GM23338 (cell line): ENCODE results near the gene TNFRSF4. TPM values are rescaled to one million over a fixed set of nuclear protein-coding genes. Genes with fewer than 3 reads are reported as not detected.

Experiments
- ATAC-seq: fragments of 200-7000 bp; cut with Tn5 transposase; 3 replicates; pipeline ENCODE4 v1.9.1; 2020
- DNase-seq: peaks from one replicate; pipeline ENCODE4 v3.0.0-alpha.2; 2015; ENCODE audit warnings: low spot score
- H2AFZ ChIP-seq: fragments of 200-600 bp; sonication (generic); 2 replicates; pipeline ENCODE4 v1.8.0; 2016; ENCODE audit warnings: antibody characterized with exemption, mild to moderate bottlenecking, moderate library complexity
- H3F3A ChIP-seq: fragments of 200-600 bp; sonication (generic); replicated peaks from 2 replicates; pipeline ENCODE4 v1.8.0; 2017; ENCODE audit warnings: antibody characterized with exemption, mixed run types, low read depth
- H3K27ac ChIP-seq: fragments of 200-600 bp; sonication (generic); 2 replicates; pipeline ENCODE4 v1.6.1; 2016; ENCODE audit warnings: low read depth
- H3K27me3 ChIP-seq: fragments of 200-600 bp; sonication (generic); 2 replicates; pipeline ENCODE4 v1.8.0; 2016; ENCODE audit warnings: mild to moderate bottlenecking, mixed run types, moderate library complexity; ENCODE audit not compliant: insufficient read depth
- H3K36me3 ChIP-seq: fragments of 200-600 bp; sonication (generic); 2 replicates; pipeline ENCODE4 v1.8.0; 2016; ENCODE audit warnings: mild to moderate bottlenecking; ENCODE audit not compliant: insufficient read depth
- H3K4me1 ChIP-seq: fragments of 200-600 bp; sonication (generic); 2 replicates; pipeline ENCODE4 v1.8.0; 2016; ENCODE audit warnings: mild to moderate bottlenecking, moderate library complexity; ENCODE audit not compliant: insufficient read depth
- H3K4me2 ChIP-seq: fragments of 200-600 bp; sonication (generic); 2 replicates; pipeline ENCODE4 v1.7.1; 2017; ENCODE audit warnings: mixed run types
- H3K4me3 ChIP-seq: fragments of 200-600 bp; sonication (generic); 2 replicates; pipeline ENCODE4 v1.6.1; 2016; ENCODE audit warnings: mixed run types
- H3K79me2 ChIP-seq: fragments of 200-600 bp; sonication (generic); replicated peaks from 2 replicates; pipeline ENCODE4 v1.8.0; 2017; ENCODE audit warnings: mild to moderate bottlenecking; ENCODE audit not compliant: insufficient read depth
- H3K9me2 ChIP-seq: fragments of 200-600 bp; sonication (generic); 2 replicates; pipeline ENCODE4 v1.8.0; 2017; ENCODE audit not compliant: insufficient read depth
- H4K20me1 ChIP-seq: fragments of 200-600 bp; sonication (generic); replicated peaks from 2 replicates; pipeline ENCODE4 v1.8.0; 2017; ENCODE audit warnings: mild to moderate bottlenecking; ENCODE audit not compliant: insufficient read depth
- H3K27ac Mint-ChIP-seq: 2 replicates; pipeline ENCODE4 v1.8.0; 2020; ENCODE audit warnings: inconsistent platforms, mild to moderate bottlenecking, moderate library complexity, mixed read lengths
- H3K27me3 Mint-ChIP-seq: 3 replicates; pipeline ENCODE4 v1.8.0; 2022; ENCODE audit warnings: low read depth, mild to moderate bottlenecking, moderate library complexity, mixed read lengths, inconsistent platforms; ENCODE audit not compliant: insufficient read depth, poor library complexity
- H3K36me3 Mint-ChIP-seq: 3 replicates; pipeline ENCODE4 v1.8.0; 2021; ENCODE audit warnings: low read depth, mild to moderate bottlenecking, inconsistent platforms, moderate library complexity, mixed read lengths
- H3K4me1 Mint-ChIP-seq: 3 replicates; pipeline ENCODE4 v1.8.0; 2020; ENCODE audit warnings: mild to moderate bottlenecking, inconsistent platforms, mixed read lengths
- H3K4me3 Mint-ChIP-seq: 3 replicates; pipeline ENCODE4 v1.8.0; 2021; ENCODE audit warnings: moderate library complexity, mild to moderate bottlenecking, inconsistent platforms, mixed read lengths
- H3K9me3 Mint-ChIP-seq: 3 replicates; pipeline ENCODE4 v1.8.0; 2020; ENCODE audit warnings: moderate library complexity, mild to moderate bottlenecking, inconsistent platforms, mixed read lengths
- CREB1 ChIP-seq: fragments of 250-450 bp; sonication (Bioruptor Pico); IDR thresholded peaks from 2 replicates; pipeline ENCODE4 v1.5.0; 2020; ENCODE audit warnings: low read depth, mild to moderate bottlenecking, moderate library complexity
- CTCF ChIP-seq, 2 experiments: fragments of 200-600 bp in 1 of 2; sonication (generic) in 1 of 2; conservative IDR thresholded peaks; 2 replicates each; pipeline versions ENCODE4 v1.5.1 to v1.6.1; 2016 to 2017; ENCODE audit warnings: antibody characterized with exemption in 2 of 2, low read depth in 2 of 2, mild to moderate bottlenecking in 2 of 2, moderate library complexity in 1 of 2
- ETS1 ChIP-seq: IDR thresholded peaks from 2 replicates; pipeline ENCODE4 v1.6.1; 2016; ENCODE audit warnings: antibody characterized with exemption
- EZH2 ChIP-seq: fragments of 200-600 bp; sonication (generic); IDR thresholded peaks from one replicate; pipeline ENCODE4 v1.8.0; 2017; ENCODE audit warnings: antibody characterized with exemption, mild to moderate bottlenecking, low read depth; ENCODE audit not compliant: unreplicated experiment
- EZH2phosphoT487 ChIP-seq: fragments of 200-600 bp; sonication (generic); IDR thresholded peaks from one replicate; pipeline ENCODE4 v1.8.1; 2018; ENCODE audit warnings: antibody characterized with exemption; ENCODE audit not compliant: unreplicated experiment
- JUNB ChIP-seq: IDR thresholded peaks from one replicate; pipeline ENCODE4 v1.6.1; 2016; ENCODE audit warnings: antibody characterized with exemption; ENCODE audit not compliant: unreplicated experiment
- NANOG ChIP-seq: IDR thresholded peaks from 2 replicates; pipeline ENCODE4 v1.6.1; 2016; ENCODE audit warnings: antibody characterized with exemption, borderline replicate concordance
- POLR2AphosphoS5 ChIP-seq: IDR thresholded peaks from 2 replicates; pipeline ENCODE4 v1.6.1; 2016; ENCODE audit warnings: antibody characterized with exemption, low read depth
- REST ChIP-seq: IDR thresholded peaks from one replicate; pipeline ENCODE4 v1.6.1; 2018; ENCODE audit warnings: antibody characterized with exemption; ENCODE audit not compliant: unreplicated experiment
- STAT1 ChIP-seq: IDR thresholded peaks from one replicate; pipeline ENCODE4 v1.6.1; 2016; ENCODE audit warnings: antibody characterized with exemption; ENCODE audit not compliant: unreplicated experiment
- ZNF114 ChIP-seq: fragments of 250-450 bp; sonication (Bioruptor Pico); IDR thresholded peaks from 2 replicates; pipeline ENCODE4 v1.5.0; 2020; ENCODE audit warnings: mild to moderate bottlenecking, moderate library complexity
- ZNF331 ChIP-seq: fragments of 250-450 bp; sonication (Bioruptor Pico); IDR thresholded peaks from 2 replicates; pipeline ENCODE4 v1.5.0; 2020; ENCODE audit warnings: low read depth, mild to moderate bottlenecking, moderate library complexity
- ZNF462 ChIP-seq: fragments of 250-450 bp; sonication (Bioruptor Pico); IDR thresholded peaks from 2 replicates; pipeline ENCODE4 v1.5.0; 2020; ENCODE audit warnings: mild to moderate bottlenecking, moderate library complexity
- polyA plus RNA-seq: library from polyadenylated mRNA; unstranded; fragments of >200 nt; fragmentation: Nextera tagmentation; extraction: Ambion mirVana; gene quantifications from 2 replicates; pipeline ENCODE4 v1.2.1, GENCODE V29; 2016
- total RNA-seq: library from RNA; depleted of rRNA; stranded (reverse); fragments of >200 nt; shearing (Covaris generic); gene quantifications from 2 replicates; pipeline ENCODE4 v1.2.3, GENCODE V29; 2014

TNFRSF4 gene
- total and polyA plus RNA-seq, 2 experiments from 2014 or later = not detected

GRCh38 chr1:1254667-1254998 lies 40.7 kb upstream of the TNFRSF4 start:
- H3K4me1 ChIP-seq = peaks cover 9% of the 10 kb centered on the region
- peaks cover 2% of the 10 kb centered on the region for H4K20me1 ChIP-seq
- peaks cover 2% of the 10 kb centered on the region; the same call in 1 of the 2 replicates for H3K79me2 ChIP-seq
- no peak for TF ChIP-seq ZNF462 (CRISPR knock-in tag)
- no peak for TF ChIP-seq STAT1
- no peak for TF ChIP-seq ZNF331 (CRISPR knock-in tag)
- no peak for TF ChIP-seq EZH2phosphoT487
- no peak for TF ChIP-seq NANOG
- TF ChIP-seq ZNF114 (CRISPR knock-in tag) = no peak
- TF ChIP-seq CTCF (conservative IDR thresholded peaks at IDR 0.05; ENCODE audit: low read depth in 2 of 2) = no peak
- no peak for TF ChIP-seq EZH2
- no peak for TF ChIP-seq CREB1 (CRISPR knock-in tag)
- TF ChIP-seq REST = no peak
- no peak for TF ChIP-seq JUNB
- TF ChIP-seq ETS1 = no peak
- no peak for TF ChIP-seq POLR2AphosphoS5
- no peaks in the 10 kb centered on the region for H3K9me3 Mint-ChIP-seq
- no peaks in the 10 kb centered on the region for H3K27me3 ChIP-seq
- peaks cover 13% of the 10 kb centered on the region; the same call in 1 of the 2 replicates for H3F3A ChIP-seq
- peaks cover 53% of the 10 kb centered on the region for H3K36me3 Mint-ChIP-seq
- no peak overlapping the region for H3K4me2 ChIP-seq
- DNase-seq = no peak
- no peak overlapping the region for H2AFZ ChIP-seq
- no peak overlapping the region for H3K4me3 ChIP-seq
- H3K9me2 ChIP-seq = no peaks in the 10 kb centered on the region
- H3K4me1 Mint-ChIP-seq = peaks cover 24% of the 10 kb centered on the region
- H3K36me3 ChIP-seq = peaks cover 6% of the 10 kb centered on the region; the same call in 1 of the 2 replicates
- peaks cover 8% of the 10 kb centered on the region for H3K27me3 Mint-ChIP-seq
- H3K4me3 Mint-ChIP-seq = no peak overlapping the region
- no peak for ATAC-seq
- no peak overlapping the region for H3K27ac ChIP-seq
- H3K27ac Mint-ChIP-seq = no peak overlapping the region
